Colon (tissue), 2 donors: ENCODE measurements around the gene CA14.
"Not testable (repeated sequence)": the region's sequence is repeated elsewhere in the genome, so short reads cannot be mapped to it uniquely, and the experiment has no call there.

Source experiments
- FAIRE-seq: peaks from 2 replicates; lab custom pipeline; 2012; peaks lifted over from hg19 to GRCh38; lab: Jason Lieb, UNC
- donor health status: control.
- donor health status: control.

Gene CA14

DNA sequence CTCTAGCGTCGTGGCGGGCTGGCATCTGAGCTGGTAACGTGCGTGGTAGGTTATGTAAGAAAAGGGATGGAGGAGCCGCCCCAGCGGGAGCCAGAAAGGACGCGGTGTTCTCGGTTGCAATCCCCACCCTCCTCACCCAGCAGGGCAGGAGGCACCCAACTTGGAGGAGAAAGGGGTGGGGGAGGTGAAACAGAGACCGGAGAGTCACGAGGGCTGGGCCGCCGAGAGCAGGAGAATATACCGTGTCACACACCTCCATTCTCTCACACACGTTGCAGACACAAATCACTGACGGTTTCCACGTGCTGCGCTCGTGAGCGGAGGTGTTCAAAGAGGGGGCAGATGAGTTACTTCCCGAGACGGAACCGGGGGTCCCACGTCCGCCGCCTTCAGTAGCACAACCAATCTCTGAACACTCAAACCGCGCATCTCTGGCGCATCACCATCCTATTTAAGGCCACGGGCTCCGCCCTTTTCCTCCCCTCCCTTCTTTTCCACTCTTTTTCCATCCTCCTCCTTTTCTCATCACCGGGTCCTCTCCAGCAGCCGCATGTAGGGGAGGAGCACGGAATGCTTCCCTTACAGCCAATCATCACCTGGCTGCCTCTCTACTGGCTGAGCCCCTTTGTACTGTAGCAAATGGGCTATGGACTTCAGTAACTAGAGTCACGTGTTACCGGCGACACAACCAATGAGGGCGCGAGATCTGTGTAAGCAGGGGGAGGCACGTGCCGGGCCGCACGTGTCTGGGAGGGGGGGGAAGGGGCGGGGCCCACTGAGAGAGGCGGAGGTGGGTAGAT, 24.4 kb downstream of the CA14 start, which contains the start of gene CIART:
Gene CIART, plus strand, starts transcription at position 797 of the 800 bp plus-strand sequence. CDS start 714 bp downstream, outside the sequence.
- FAIRE-seq, result no peak

GRCh38 chr1:150282558-150282958, 25.0 kb downstream of the CA14 start:
- no peak for FAIRE-seq

DNA sequence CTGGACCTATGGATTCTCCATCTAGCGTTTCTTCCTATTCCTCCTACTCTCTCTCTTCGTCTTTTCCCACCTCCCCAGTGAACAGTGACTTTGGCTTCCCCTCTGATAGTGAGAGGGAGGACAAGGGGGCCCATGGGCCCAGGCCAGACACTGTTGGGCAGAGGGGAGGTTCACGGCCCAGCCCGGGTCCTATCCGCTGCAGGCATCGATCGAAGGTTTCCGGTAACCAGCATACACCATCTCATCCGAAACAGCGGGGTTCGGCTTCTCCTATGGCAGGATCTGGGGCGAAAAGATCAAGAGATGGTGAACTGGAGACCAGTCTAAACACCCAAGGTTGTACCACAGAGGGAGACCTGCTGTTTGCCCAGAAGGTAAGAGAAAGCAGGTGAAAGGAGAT, 25.7 kb downstream of the CA14 start:
- no peak for FAIRE-seq

- FAIRE-seq, result no peak
Observed at GRCh38 chr1:150288382-150288781, 30.8 kb downstream of the CA14 start.

DNA sequence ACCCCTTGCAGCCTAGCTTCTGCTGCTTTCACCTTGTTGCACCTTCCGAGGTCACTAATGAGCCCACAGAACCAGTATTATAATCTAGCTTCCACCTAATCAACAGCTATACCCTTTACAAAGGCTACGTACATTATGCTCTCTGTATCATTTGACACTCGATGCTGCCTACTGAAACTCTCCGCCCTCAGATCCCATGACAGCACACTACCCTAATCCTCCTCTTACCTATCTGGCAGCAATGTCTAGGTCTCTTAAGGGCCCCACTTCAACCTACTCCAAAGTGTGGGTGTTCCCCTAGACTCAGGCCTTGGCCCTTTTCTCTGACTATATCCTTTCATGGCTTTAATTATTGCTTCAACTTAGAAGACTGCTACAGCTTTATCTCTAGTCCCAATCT, 31.2 kb downstream of the CA14 start:
- no peak for FAIRE-seq

DNA sequence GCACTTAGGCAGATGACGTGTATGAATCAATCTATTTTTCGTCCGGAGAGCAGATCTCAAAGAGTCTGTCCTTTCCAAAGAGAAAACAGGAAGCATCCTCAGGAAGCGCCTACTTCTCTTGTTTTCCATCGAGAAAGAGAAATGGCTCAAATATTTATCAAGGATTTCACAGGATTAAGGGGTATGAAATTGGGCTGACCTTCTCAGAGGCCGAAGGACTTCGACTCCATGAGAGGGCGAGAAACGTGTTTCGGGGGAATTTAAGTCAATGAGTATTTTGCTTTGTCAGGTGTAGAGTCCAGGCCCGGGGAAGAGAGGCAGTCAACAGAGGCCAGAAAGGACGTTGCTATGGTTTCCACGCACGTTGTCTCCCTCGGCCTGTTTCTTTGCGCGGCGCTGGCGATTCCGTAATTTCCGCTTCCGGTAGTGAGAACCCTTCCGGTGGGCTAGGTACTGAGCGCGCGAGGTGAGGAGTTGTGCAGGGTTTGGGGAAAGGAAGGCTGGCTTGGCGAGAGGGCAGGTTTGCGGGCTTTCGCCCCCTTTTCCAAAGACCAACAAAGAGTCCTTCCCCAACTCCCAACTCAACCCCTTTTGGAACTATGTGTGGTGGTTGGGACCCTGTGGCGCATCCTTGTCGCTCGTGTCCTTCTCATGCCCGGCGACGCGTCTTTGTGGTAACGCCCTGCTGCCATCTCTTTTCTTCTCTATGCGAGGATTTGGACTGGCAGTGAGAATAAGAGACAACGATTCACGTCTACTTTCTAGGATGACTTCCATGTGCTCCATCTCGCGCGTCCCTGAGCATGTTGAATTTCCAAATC, 36.1 kb downstream of the CA14 start, which contains the start of gene MRPS21:
Gene MRPS21, plus strand, starts transcription at position 429 of the 821 bp plus-strand sequence. CDS start 506 bp downstream, outside the sequence.
- FAIRE-seq, result no peak

- no peak for FAIRE-seq
Observed at GRCh38 chr1:150295476-150295875, 37.9 kb downstream of the CA14 start.

DNA sequence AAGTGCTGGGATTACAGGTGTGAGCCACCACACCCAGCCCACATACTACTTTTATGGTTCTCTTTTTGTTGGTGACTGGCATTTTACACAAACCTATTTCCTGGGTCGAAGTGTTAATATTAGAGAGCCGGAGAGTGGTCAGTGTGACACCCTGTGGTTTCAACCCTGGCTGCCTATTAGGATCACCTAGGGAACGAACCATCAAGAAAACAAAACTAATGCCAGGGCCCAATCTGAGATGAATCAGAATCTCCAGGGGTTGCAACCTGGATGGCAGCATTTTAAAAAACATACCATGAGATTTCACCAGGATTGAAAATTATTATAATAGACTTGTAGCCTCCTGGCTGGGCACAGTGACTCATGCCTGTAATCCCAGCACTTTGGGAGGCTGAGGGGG, 42.1 kb downstream of the CA14 start:
- no peak for FAIRE-seq

GRCh38 chr1:150302338-150302737, 44.8 kb downstream of the CA14 start:
- no peak for FAIRE-seq

- FAIRE-seq, result no peak
Observed at GRCh38 chr1:150302902-150303301, 45.3 kb downstream of the CA14 start.

- not testable (repeated sequence) for FAIRE-seq
Observed at GRCh38 chr1:150308585-150308984, 51.0 kb downstream of the CA14 start.

DNA sequence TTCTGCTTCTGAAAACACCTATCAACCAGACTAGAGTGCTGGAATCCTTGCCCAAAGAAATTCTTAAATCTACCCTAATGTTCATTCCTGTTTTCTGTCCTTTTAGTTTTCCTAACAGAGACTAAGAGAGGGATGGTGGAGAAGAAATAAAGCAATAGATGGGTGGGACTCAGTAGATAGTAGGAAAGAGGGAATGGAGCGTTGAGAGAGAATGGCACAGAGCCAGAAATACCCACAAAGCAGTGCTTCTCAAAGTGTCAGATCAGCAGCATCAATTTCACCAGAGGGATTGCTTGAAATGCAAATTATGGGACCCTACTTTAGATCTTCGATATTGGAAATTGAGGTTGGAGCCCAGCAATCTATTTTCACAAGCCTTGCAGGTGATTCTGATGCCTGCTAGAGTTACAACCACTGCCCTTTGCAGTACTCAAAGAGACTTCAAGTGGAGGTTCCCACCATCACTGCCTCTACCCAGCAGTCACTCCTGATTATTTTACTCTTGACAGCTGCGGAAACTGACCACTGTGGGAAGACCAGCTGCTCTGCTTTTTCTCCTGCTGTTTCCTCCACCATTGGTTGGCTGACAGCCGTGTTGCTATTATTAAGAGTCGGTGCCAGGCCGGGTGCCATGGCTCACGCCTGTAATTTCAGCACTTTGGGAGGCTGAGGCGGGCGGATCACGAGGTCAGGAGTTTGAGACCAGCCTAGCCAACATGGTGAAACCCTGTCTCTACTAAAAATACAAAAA, 52.4 kb downstream of the CA14 start:
- no peak for FAIRE-seq

DNA sequence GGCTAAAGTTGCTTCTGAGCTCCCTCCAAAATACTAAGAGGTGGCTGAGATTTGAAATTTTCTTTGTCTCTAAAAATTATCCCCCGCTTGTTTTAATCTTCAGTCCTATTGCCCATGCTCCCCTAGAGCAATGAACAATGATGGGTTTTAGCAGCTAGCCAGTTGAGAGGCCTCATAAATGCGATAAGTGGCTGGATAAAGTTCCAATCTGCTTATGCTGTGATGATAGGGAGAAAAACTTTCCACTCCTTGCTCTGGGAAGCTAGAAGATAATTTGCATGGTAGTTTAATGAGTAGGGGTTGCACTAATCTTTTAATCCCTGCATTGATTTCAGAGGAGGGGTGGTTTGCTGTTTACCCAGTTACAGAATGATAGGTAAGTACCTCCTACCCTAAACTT, 54.2 kb downstream of the CA14 start:
- no peak for FAIRE-seq
